Upper lobe of left lung (tissue), 4 donors: ENCODE data around the gene PRKAR1A.

Source experiments
- CTCF ChIP-seq, 6 experiments: fragments of 450-650 bp in 4 of 6; fragments of 200-600 bp in 2 of 6; sonication (generic) in 2 of 6; IDR thresholded peaks; one replicate each; pipeline ENCODE4 v1.5.1; 2016 to 2019; ENCODE audit warnings: antibody characterized with exemption in 6 of 6
- EP300 ChIP-seq, 4 donors: sonication (generic); formaldehyde crosslinking; IDR thresholded peaks; one replicate each; pipeline ENCODE4 v1.5.1; 2017; ENCODE audit warnings: antibody characterized with exemption in 4 of 4, control low read depth in 2 of 4
- POLR2A ChIP-seq, 4 donors: fragments of 450-650 bp; IDR thresholded peaks; one replicate each; pipeline ENCODE4 v1.5.1; 2016 to 2017; ENCODE audit warnings: antibody characterized with exemption in 4 of 4, mild to moderate bottlenecking in 2 of 4
- POLR2AphosphoS5 ChIP-seq, 2 donors: sonication (generic); formaldehyde crosslinking; IDR thresholded peaks; one replicate each; pipeline ENCODE4 v1.5.1; 2017; ENCODE audit warnings: antibody characterized with exemption in 2 of 2

- peak in 3 of 6 experiments; percentile 34 to 59 (median 48) for TF ChIP-seq CTCF (IDR thresholded peaks at IDR 0.05)
- peak; percentile 94 to 97 for TF ChIP-seq POLR2AphosphoS5 (IDR thresholded peaks at IDR 0.05)
- peak in 1 of 4 donors; percentile 50 for TF ChIP-seq EP300 (IDR thresholded peaks at IDR 0.05)
- TF ChIP-seq POLR2A (IDR thresholded peaks at IDR 0.05), result peak in 3 of 4 donors; percentile 70 to 99 (median 87)
Measured at GRCh38 chr17:68512247-68512959, at the start of gene PRKAR1A.
